Epithelial cell of esophagus (primary cell): ENCODE measurements around the gene ELOVL7.

Experiments
- DNase-seq: peaks from one replicate; pipeline ENCODE4 v3.0.0; 2010; ENCODE audit warnings: low read depth
- H3K4me3 ChIP-seq: 2 replicates; pipeline ENCODE4 v1.5.1; 2011; ENCODE audit warnings: mild to moderate bottlenecking, low read length, control low read depth
- TF ChIP-seq, protein P1 (sequence below): IDR thresholded peaks from 2 replicates; pipeline ENCODE4 v1.5.1; 2011; ENCODE audit warnings: low read depth, mild to moderate bottlenecking, low read length, control low read depth, inconsistent platforms; ENCODE audit not compliant: insufficient read depth; ENCODE audit errors: missing control alignments

ELOVL7 gene

DNA sequence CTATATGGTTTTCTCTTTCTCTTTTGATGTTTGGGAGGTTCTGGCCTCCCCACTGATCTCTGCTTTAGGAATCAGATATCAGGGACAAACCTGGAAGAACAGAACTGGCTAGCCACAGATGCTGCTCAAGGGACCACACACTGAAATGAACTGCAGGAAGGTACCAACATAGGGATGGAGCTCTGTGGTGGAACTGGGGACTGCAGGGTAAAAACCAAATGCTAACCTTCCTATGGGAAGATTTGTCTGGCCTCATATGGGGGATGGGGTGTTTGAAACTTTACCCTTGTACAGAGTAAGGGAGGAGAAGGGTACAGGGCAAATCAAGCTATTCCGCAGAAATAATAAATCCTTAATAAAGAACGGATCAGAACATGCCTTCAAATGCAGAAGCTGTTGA lies 49.4 kb downstream of the ELOVL7 start:
- DNase-seq = no peak
- TF ChIP-seq, protein P1, sequence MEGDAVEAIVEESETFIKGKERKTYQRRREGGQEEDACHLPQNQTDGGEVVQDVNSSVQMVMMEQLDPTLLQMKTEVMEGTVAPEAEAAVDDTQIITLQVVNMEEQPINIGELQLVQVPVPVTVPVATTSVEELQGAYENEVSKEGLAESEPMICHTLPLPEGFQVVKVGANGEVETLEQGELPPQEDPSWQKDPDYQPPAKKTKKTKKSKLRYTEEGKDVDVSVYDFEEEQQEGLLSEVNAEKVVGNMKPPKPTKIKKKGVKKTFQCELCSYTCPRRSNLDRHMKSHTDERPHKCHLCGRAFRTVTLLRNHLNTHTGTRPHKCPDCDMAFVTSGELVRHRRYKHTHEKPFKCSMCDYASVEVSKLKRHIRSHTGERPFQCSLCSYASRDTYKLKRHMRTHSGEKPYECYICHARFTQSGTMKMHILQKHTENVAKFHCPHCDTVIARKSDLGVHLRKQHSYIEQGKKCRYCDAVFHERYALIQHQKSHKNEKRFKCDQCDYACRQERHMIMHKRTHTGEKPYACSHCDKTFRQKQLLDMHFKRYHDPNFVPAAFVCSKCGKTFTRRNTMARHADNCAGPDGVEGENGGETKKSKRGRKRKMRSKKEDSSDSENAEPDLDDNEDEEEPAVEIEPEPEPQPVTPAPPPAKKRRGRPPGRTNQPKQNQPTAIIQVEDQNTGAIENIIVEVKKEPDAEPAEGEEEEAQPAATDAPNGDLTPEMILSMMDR = no peak
- no peak overlapping the region for H3K4me3 ChIP-seq

DNA sequence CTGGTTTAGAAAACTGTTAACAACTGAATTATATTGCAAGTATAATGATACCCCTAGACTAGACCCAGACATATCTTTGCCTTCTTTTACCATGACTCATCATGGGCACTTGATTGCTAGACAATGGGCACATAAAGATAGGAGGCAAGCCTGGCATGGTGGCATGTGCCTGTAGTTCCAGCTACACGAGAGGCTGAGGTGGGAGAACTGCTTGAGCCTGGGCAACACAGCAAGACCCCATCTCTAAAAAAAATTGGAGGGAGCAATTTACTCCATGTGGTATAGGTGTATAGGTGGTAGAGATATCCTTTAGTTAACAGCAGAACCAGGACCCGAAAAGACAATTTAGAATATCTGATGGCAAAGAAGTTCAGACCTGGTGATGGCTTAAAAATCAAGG lies 51.6 kb downstream of the ELOVL7 start:
- no peak overlapping the region for H3K4me3 ChIP-seq
- TF ChIP-seq, protein P1 = no peak
- DNase-seq = no peak

DNA sequence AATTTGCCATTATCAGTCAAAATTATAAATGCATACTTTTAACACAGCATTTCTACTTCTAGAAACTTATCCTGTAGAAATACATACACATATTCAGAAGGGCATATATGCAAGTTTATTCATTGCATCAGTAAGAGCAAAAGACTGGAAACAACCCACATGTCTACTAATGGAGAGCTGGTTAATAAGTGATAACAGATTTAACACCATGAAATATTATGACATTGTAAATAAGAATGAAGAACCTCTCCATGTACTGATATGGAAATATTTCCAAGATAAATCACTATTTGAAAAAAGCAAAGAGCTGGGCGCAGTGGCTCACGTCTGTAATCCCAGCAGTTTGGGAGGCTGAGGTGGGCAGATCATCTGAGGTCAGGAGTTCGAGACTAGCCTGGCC lies 54.5 kb downstream of the ELOVL7 start:
- no peak for DNase-seq
- TF ChIP-seq, protein P1 = no peak
- no peak overlapping the region for H3K4me3 ChIP-seq

DNA sequence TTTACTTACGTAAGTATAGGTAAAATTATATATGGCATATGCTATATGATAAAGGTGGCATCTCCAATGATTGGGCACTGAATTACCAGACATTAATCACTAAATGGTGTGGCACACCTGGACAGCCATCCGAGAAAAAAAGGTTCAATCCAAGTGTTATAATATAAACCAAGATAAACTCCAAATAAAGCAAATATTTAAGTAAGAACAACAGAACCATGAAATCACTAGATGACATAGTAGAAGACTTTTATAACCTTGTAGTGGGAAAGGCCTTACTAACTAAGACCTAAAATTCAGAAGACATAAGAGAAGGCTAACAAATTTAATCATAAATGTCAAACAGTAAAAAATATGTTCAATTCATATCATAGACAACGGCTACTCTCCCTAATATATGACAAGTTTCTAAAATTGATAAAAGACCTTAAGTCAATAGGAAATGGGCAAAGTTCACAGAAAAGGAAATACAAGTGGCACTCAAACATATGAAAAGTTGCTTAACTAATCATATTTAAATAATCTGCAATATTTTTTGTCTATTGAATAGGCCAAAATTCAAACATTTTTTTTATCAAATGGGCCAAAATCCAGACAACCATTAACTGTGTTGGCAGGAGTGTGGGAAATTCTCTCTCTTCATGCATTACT lies 55.1 kb downstream of the ELOVL7 start:
- TF ChIP-seq, protein P1 = no peak
- no peak overlapping the region for H3K4me3 ChIP-seq
- no peak for DNase-seq

DNA sequence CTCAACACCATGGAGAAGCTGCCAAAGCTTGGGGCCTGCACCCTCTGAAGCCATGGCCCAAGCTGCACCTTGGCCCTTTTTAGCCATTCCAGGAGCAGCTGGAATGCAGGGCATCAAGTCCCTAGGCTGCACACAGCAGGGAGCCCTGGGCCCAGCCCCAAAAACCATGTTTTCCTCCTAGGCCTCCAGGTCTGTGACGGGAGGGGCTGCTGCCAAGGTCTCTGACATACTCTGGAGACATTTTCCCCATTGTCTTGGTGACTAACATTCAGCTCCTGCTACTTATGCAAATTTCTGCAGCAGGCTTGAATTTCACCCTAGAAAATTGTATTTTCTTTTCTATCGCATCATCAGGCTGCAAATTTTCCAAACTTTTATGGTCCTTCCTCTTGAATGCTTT lies 64.6 kb downstream of the ELOVL7 start:
- H3K4me3 ChIP-seq = no peak overlapping the region
- TF ChIP-seq, protein P1 = no peak

DNA sequence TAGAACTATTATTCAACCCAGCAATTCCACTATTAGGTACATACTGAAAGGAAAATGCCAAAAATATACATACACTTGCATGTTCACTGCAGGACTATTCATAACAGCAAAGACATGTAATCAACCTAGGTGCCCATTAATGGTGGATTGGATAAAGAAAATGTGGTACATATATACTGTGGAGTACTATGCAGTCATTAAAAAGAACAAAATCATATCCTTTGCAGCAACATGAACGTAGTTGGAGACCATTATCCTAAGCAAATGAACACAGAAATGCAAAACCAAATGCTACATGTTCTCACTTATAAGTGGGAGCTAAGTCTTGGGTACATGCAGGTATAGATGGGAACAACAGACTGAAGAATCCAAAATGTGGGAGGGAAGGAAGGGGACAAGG lies 67.7 kb downstream of the ELOVL7 start:
- TF ChIP-seq, protein P1 = no peak
- H3K4me3 ChIP-seq = no peak overlapping the region
- no peak for DNase-seq

More for the DNA sequence above, 64.6 kb downstream of the ELOVL7 start:
- no peak for DNase-seq

DNA sequence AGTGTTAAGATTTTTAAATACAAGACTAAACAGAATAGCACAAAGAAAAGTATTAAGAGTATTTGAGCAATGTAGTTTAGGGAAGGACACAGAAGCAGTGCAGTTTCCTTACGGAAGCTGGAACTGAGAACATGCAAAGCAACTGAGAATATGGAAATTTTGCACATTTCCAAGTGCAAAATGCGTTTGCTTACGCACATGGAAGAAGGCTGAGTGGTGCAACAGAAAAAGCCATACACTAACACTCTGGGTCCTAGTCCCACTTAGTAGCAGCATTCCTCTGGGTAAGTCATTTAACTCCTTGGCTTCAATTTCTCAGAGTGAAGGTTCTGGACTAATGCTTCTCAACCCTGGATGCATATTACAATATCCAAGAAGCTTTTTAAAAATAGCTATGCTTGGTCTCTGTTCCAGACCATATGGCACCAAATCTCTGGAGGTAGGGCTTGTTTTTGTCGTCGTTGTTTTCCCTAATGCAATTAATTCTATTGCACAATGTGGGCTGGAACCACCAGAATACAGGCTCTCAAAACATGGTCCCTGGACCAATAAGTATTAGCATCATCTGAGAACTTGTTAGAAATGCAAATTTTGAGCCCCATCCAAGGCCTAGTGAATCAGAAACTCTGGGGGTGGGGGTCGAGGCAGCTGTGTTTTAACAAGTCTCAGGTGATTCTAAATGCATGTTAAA lies 78.9 kb downstream of the ELOVL7 start:
- H3K4me3 ChIP-seq = no peak overlapping the region
- no peak for DNase-seq
- TF ChIP-seq, protein P1 = no peak
